ENCODE data around the gene FAF1. TPM values are rescaled to one million over a fixed set of nuclear protein-coding genes. Genes with fewer than 3 reads are reported as not detected.
A peak's percentile ranks its signal among the peaks of the same experiment; 100 is the strongest.

FAF1 gene
- total RNA-seq, 1 donor from 2014 or later = 56.5 TPM

DNA sequence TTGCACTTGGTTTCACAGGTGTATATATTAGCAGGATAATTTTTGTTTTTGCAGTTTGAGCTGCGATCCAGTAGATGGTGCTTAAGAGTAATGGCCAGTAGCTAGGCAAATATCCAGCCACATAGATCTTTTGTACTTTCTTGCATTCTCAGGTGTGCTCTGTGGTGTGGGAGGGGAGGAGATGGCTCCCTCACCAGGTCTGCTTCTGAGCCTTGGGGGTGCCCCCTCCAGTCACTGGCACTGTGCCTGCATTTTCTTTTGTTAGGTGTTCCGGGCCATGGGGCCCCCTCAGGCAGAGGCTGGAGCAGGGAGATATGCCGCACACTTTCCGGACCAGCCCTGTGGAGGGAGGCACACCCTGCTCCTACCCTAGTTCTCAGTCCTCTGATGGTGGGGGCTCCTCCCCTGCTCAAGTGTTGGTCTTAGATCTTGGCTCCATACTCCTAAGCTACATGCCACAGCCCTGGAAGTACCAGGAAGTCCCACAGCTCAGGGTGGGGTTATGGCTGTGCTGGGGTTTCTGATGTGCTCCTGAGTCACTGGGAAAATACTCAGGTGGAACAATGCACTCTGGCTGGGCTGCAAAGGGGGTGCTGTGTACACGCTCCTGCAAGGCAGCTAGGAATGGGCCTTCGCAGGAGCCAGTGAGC is 339.3 kb downstream of the FAF1 start:
- peak; percentile 55 for DNase-seq

DNA sequence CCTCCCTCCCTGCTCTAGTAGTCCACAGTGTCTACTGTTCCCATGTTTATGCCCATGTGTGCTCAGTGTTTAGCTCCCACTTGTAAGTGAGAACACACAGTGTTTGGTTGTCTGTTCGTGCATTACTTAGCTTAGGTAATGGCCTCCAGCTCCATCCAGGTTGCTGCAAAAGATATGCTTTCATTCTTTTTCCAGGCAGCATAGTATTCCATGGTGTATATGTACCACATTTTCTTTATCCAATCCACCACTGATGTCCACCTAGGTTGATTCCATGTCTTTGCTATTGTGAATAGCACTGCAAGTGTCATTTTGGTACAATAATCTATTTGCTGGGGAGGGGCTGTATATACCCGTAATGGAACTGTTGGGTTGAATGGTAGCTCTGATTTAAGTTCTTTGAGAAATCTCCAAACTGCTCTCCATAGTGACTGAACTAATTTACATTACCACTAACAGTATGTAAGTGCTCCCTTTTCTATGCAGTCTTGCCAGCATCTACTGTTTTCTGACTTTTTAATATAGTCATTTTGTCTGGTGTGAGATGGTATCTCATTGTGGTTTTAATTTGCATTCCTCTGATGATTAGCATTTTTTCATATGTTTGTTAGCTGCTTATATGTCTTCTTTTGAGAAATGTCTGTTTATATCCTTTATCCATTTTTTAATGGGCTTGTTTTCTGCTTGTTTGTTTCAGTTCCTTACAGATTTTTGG is 344.9 kb downstream of the FAF1 start:
- DNase-seq = no peak

DNA sequence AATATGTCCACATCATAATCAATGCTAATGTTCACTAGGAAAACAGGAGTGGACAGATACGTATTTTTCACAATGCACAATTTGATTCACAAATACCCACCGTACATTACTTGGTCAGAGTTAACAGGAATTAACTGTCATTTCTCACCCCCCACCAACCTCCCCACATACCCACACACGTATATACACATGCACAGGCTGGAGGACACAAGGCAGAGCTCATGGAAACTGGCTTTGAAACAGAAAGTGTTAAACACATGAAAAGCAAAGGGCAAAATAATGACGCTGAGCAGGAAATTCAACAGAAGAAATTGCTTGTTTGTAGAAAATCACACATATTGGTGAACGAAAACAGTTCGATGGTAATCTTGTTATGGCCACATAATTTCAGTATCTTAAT is 348.4 kb downstream of the FAF1 start:
- no peak for DNase-seq

DNA sequence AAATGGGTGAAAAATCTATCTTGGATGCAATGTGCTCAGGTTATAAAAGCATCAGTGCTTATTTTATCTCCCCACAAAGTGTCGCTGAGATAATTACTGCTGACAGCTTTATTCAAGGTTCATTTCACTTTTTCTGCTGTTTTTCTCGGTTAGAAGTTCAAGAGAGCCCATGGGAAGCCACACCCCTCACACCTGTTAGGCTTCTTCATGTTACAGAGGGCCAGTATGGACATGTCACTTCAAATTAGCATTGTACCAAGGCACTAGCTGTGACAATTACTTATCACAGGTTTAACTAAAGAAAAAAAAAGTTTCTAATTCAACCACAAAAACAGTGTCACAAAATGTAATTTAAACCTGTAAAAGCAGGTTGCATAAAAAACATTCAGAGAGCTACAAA is 349.5 kb downstream of the FAF1 start:
- DNase-seq = no peak

DNA sequence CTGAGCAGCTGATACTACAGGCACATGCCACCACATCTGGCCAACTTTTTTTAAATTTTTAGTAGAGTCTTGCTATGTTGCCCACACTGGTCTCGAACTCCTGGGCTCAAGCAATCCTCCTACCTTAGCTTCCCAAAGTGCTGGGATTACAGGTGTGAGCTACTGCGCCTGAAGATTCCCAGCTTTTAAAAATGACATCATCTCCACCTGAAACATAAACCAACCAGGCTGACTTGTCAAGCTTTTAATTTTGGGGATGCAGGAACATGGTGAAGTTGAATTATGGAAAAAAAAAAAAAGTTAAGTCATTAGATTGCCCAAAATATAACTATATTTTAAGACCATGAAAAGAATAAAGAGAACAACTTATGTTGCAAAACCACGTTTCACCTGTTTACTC is 350.6 kb downstream of the FAF1 start:
- DNase-seq = no peak

DNA sequence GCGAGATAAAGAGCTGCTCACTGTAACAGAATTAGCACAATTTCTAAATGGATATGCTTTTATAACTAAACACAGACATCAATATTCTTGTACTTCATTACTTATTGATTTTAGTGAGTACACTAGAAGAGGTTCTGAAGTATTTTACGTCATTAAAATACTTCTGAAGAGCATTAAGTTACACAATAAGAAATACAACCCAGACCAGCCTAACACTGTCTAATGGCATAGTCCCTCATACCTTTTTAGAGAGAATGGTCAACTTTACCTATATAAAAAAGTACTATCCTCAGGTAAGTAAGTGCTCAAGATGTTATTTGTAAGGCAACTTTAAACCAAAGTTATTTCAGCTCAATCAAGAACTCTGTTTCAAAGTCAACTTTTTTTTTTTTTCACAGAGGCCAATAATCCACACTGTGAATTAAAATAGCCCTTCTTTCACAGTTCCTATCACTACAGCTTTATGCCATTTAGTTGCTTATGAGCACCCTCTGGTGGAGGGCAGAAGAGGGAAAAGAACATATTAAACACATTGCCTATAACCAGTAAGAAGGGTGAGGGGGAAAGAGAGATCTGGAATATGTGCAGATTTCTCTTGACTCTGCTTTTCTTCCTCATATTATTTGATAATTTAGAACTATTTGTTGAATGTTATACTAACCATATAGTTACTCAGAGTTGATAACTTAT is 354.7 kb downstream of the FAF1 start:
- DNase-seq = peak; percentile 78

DNA sequence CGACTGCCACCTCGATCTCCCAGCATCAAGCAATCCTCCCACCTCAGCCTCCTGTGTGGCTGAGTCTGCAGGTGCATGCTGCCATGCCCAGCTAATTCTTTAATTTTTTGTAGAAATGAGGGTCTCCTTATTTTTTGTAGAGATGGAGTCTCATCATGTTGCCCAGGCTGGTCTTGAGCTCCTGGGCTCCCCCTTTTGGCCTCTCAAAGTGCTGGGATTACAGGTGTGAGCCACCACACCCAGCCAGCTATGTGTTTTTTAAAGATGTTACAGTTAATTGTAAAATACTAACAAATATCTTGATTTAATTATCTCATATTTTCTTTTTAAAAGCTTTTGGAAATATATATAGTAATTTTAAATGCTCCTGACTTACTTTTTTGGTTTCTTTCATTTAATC is 355.5 kb downstream of the FAF1 start:
- peak; percentile 7 for DNase-seq

DNA sequence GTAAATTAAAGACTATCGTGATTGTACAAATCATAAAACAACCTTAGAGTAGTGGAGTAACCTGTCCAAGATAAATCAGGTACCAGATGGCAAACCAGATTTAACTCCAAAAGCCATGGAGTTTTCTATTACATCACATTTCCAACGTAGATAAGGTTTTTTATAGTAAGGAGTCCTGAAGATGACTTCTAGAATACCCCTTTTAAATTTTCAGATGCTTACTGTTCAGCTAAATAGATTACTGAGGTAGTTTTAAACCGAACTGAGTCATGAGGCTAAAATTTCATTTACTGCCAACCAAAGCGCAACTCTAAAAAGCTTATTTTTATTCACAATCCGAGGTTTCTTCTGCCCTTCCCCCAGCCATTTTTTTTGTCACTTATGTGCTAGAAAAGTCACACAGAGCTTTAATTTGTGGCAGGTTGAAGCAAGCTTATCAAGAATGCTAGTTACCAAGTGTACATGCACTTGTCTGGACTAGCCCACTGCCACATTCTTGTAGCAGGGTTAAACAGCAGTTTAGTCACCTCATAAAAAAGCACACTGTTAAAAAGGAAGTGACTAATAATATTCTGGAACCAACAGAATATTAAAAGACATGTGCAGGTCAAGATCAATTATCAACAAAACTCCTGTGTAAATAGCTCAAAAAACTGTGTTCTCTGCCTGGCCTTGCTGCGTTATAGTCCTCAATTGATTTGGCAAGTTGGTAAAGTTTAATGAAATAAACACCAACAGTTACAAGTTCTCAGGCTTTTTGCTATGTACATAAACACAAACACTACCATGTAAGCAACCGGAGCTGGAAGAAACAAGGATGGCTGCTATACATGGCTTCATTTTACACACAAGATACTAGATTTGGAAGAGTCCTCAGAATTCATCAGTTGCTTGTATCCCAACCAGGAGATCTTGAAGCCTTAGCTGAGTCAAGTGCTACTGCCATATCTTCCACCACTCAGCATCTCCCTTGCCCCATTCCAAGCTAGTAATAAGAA is 356.5 kb downstream of the FAF1 start:
- peak; percentile 85 for DNase-seq

DNA sequence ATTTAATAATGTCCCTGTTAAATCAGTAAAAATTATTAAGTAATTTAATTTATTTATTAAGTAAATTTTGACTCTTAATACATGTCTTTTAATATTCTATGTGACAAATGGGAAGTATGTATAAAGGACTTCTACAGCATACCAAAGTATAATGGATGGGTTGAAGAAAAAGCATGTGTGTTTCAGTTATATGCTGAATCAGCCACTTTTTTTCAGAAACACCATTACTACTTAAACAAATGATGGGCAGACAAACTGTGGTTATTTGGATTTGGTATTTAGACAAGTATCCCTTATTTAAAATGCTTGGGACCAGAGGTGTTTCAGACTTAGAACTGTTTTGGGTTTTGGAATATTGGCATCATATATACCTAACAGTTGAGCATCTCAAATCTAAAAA is 360.5 kb downstream of the FAF1 start:
- DNase-seq = no peak

DNA sequence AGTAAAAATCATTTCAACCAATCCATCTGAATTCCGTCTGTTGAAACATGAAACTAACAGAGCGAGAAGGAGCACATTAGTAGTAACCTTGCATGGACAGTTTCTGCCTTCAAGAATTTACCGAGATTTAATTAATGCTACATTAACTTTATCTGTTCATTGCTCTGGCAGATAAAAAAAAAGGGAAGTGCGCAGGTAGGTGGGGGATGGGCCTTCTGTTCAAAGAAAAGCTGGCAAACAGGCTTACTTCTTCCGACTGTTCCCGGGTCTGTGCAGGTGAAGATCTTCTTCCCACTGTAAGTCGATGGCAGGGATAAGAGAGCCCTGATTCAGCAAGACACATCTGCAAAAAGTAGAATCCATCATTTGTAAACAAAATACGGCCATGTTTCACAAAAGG is 364.2 kb downstream of the FAF1 start:
- DNase-seq = no peak

DNA sequence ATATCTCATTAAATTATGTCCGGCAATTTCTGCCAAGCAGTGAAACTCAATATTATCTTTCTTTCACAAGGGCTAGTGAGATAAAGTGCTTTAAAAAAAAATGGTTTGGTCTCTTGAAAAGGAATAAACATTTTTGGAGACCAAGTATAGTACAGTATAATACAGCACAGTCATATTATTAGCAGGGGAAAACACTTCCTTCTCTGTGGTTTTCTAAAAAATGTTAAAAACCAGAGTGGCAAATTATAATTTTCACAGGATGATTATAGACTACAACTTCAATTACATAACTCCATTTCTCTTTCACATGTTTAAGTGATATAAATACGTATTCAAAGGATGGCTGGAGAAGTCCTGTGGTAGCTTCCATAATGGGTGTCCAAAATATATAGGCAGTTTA is 366.6 kb downstream of the FAF1 start:
- DNase-seq = no peak

DNA sequence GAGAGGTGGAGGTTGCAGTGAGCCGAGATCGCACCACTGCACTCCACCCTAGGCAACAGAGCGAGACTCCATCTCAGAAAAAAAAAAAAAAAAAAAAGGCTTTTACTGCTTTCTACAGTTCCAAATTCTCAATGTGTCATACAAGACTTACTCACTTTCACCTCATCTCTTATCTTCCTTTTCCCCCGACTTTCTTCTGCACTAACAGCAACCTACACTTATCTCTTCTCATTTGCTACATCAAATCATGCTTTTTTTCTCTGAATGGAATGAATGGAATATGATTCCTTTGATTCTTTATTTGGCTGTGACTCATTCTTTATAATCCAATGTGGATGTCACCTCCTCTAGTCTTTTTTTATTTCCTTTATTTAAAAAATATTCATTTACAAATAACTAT is 368.5 kb downstream of the FAF1 start:
- no peak for DNase-seq

DNA sequence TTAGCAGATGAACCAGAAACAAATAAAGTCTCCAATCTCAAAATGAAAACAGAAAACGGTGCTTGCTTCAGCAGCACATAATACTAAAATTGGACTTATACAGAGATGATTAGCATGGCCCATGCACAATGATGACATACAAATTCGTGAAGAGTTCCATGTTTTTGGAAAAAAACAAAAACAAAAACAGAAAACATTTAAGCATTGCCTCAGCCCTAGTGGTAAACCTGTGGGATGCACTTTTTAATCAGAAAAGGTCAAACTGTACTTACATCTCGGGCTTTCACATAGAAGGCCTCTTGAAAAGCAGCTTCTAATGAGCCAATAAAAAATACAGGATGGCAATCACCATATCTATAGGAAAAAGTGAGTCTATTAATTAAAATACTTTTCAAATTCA is 377.7 kb downstream of the FAF1 start:
- no peak for DNase-seq

DNA sequence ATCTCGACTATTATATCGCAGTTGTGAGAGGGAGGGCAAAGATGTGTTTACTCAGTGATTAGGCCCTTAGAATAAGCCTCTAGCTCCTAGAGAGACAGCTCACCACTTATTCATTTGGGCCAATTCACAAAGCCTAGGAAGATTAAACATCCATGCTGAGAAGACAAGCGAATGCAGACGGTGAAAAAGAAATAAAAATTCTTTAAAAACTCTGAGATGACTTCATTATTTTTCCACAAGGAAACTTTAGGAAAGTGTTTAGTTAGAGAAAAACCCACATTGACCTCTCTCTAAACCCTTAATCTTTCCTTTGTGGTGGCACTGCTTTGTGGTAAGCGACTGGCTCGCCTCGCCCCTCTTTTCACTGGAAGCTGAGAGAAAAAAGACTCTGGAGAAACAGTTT is 390.0 kb downstream of the FAF1 start:
- no peak for DNase-seq

DNA sequence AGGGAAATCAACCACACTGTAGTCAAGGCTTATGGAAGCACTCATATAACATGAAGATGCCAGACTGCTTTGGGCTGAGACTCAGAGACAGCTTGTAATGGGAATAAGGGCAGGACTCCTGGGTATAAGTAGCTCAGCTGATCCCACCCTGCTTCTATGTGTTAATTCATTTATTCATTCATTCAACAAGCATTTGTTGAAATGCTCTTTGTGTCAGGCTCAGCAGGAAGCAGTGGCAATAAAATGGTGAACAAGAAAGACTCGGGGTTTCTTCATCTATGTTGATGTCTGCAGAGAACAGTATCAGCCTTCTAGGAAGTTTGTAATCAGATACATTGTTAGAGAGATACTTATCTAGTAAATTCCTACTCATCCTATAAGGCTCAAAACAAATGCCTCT is 391.3 kb downstream of the FAF1 start:
- DNase-seq = no peak

DNA sequence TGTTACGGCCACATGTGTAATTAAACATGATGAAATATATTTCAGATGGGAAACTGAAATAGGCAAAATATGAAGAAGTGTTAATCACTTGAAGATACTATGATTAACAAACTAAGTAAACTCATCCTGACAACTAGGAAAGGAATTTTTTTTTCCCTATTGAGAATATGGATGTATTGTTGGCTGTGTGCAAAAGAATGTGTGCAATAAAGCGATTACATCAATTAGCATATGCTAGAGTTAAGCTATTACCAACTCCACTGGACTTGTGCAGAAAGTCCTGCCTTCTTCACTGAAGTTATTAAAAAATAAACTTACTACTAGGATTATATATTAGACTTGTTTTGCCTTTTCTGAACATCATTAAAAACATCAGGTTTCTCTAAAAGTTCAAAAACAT is 393.7 kb downstream of the FAF1 start:
- DNase-seq = no peak

DNA sequence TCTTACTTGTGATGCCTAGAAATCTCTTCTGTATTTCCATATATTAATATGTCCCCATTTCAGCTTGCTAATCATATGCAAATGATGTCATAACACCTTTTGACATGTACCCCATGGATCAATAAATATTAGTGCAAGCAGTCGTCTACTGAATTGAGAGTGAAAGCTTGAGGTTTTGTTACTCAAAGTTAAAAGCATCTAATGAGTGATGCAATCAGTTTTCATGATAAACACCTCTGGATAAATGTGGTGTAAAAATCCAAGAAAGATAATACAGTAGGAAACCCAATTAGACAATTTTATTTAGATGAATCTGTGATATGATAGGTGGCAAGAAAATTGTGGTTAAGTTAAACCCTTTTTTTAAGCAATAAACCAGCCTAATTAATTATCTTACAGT is 395.6 kb downstream of the FAF1 start:
- DNase-seq = no peak

DNA sequence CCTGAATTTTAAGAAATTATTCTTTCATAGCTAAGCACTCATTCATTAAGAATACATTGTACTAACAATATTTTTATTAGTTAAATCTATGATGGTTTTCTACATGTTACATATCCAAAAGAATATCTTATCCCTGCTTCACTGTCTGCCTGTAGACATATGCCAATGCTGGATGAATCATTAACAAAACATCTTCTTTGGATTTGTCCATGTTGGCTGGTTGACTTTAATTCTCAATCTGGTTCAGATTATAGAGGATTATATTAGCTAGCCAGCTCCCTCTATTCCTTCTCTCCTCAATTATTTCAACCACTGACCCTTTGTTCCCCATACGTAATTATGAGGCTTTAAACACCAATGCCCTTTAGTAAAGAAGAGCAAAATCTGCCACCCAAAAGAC is 398.0 kb downstream of the FAF1 start:
- no peak for DNase-seq

DNA sequence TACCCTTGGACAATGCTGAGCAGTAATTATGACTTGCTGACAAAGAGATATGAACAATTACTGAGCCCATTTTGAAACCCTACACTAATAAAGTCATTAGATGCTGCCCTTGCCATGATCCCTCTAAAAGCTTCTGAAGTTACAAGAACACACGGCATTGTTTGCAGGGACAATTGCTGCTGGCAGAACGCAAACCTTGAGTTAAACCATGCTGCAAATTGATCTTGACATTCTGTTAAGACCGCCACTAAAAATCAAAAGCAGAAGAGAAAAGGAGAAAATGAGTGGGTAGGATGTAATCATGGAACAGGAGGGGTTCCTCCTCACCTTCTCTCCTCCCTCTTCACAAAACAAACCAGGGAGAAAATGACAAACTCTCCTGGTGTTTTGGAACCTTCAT is 400.6 kb downstream of the FAF1 start:
- DNase-seq = no peak

DNA sequence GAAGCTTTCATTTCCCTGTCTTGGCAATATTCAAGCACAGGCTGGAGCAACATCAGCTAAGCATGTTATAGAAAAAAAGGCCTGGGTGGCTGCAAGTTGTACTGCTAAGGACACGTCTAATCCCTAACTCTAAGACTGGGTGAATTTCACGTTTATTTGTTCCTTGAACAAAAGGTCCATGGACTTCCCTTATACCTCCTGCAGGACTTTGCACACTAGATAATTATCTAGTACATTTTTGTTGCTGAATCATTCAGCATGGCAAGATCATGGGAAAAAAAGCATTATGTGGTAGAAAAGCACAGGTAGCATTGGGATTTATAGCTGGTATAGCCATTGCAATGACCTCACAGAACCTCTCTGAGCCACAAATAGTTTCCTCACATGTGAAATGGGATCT is 406.1 kb downstream of the FAF1 start:
- no peak for DNase-seq

DNA sequence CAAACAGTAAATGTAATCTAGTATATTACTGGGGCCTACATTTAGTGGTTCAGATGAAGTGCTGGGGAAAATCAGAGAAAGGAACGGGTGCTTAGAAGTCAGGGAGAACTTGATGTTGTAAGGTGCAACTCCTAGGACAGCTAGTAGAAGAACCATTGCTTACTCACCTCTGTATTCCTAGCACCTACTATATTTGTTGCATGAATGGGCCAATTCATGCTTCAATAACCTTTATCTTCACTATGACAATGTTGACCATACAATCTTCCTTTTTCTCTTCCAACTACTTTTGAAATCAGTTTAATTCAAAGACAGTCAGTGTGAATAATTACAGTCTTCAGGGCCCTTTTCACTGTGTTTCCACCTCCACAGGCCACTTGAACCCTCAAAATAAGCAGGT is 411.8 kb downstream of the FAF1 start:
- DNase-seq = no peak

DNA sequence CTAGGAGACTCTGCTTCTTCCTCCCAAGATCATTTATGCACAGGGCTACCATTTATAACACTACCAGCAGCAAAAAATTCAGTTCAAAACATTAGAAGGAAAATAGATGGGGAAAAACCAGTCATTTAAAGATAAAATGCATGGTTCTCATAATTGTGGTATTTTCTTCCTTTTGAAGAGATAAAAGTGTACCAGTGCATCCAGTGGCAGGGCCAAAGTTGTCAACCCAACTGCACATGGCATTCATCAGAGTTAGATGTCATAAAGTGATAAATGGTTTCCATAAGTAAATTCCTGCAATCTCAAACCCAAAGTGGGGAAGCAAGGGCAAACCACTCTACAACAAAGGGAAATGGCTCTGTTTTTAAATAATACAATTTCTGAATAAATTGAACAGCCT is 417.7 kb downstream of the FAF1 start:
- no peak for DNase-seq

DNA sequence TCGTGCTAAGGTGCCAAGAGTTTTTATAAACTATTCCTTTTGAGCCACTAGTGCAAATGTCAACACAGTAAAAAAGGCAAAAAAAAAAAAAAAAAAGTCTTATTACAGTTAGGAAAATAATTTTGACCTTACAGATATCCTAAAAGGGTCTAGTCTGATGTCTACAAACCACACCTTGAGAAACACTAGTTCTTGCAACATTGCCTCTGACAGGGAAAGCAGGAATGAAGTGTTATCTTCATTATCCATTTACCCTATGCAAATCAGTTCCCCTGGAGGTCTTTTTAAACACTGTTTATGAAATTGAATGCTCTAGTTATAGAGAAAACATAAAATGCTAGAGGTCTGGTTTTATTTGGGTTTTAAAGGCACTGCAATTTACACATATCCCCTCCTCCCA is 421.6 kb downstream of the FAF1 start:
- no peak for DNase-seq
